ENCODE measurements around the gene ARSA.
A peak's percentile ranks its signal among the peaks of the same experiment; 100 is the strongest.
"Not testable (repeated sequence)": the region's sequence is repeated elsewhere in the genome, so short reads cannot be mapped to it uniquely, and the experiment has no call there.

Gene ARSA

DNA sequence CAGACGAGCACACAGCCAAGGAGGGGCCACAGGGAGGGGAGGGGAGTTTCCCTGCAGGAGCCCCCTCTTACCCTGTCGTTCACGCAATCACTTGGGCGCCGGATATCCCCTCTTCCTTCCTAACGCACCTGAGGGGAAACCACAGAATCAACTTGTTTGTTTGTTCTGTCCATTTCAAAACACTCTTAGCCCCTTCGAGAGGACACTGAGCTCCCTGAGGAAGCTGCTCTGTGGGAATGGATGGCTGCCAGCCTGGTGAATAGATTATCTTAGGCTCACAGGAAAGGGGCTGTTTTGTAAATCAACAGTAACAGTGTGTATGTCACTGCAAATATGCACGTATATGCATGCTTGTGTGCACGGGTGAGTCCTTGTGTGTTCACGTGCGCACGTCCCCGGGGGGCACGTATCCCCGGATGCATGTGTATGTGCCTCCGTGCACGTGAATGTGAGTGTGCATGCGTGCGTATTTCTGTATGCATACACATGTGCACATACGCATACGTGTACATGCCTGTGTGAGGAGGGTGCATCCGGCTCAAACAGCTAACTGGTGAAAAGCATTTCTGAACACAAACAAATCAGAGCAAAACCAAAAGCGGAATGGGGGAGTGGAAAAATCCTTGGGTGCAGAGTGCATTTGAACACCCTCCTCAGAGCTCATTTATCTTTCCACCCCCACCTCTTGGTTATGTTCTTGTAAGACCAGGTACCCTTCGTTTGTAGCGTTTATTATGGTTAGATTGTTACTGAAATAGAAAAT, 7.2 kb downstream of the ARSA start:
- H3K9ac ChIP-seq (ENCODE audit: low read length in 2 of 2): no peak overlapping the region
- no peak overlapping the region for H3K27ac ChIP-seq (ENCODE audit: low read length)
- peak overlapping the region; percentile 14 to 29 for H3K4me3 ChIP-seq (ENCODE audit: low read length in 2 of 2)
- peaks cover 7% of the 10 kb centered on the region for H3K4me1 ChIP-seq (ENCODE audit: control insufficient read depth, insufficient read depth, low read length)
- H3K27me3 ChIP-seq (ENCODE audit: control insufficient read depth in 1 of 2, insufficient read depth in 2 of 2, low read length in 2 of 2): peaks cover 15 to 22% of the 10 kb centered on the region in 2 donors
- H3K36me3 ChIP-seq (ENCODE audit: control insufficient read depth in 2 of 2, insufficient read depth in 2 of 2, low read length in 2 of 2): no peaks in the 10 kb centered on the region
- no peaks in the 10 kb centered on the region for H3K9me3 ChIP-seq (ENCODE audit: control insufficient read depth in 2 of 2, low read length in 2 of 2)

DNA sequence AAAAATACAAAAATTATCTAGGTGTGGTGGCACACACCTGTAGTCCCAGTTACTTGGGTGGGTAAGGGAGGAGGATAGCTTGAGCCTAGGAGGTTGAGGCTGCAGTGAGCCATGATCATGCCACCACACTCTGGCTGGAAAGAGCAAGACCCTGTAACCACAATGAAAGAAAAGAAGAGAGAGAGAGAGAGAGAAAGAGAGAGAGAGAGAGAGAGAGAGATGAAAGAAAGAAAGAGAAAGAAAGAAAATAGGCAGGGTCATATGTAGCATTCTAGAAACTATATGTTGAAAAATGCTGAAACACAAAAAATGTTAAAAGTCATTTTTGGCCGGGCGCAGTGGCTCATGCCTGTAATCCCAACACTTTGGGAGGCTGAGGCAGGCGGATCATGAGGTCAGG, 13.7 kb downstream of the ARSA start:
- not testable (repeated sequence) for H3K4me1 ChIP-seq (ENCODE audit: control insufficient read depth, insufficient read depth, low read length); H3K9me3 ChIP-seq (ENCODE audit: control insufficient read depth in 2 of 2, low read length in 2 of 2); H3K4me3 ChIP-seq (ENCODE audit: low read length in 2 of 2); H3K27ac ChIP-seq (ENCODE audit: low read length); H3K9ac ChIP-seq (ENCODE audit: low read length in 2 of 2); H3K36me3 ChIP-seq (ENCODE audit: control insufficient read depth in 2 of 2, insufficient read depth in 2 of 2, low read length in 2 of 2)
- peaks cover 13 to 17% of the 10 kb centered on the region in 2 donors for H3K27me3 ChIP-seq (ENCODE audit: control insufficient read depth in 1 of 2, insufficient read depth in 2 of 2, low read length in 2 of 2)

DNA sequence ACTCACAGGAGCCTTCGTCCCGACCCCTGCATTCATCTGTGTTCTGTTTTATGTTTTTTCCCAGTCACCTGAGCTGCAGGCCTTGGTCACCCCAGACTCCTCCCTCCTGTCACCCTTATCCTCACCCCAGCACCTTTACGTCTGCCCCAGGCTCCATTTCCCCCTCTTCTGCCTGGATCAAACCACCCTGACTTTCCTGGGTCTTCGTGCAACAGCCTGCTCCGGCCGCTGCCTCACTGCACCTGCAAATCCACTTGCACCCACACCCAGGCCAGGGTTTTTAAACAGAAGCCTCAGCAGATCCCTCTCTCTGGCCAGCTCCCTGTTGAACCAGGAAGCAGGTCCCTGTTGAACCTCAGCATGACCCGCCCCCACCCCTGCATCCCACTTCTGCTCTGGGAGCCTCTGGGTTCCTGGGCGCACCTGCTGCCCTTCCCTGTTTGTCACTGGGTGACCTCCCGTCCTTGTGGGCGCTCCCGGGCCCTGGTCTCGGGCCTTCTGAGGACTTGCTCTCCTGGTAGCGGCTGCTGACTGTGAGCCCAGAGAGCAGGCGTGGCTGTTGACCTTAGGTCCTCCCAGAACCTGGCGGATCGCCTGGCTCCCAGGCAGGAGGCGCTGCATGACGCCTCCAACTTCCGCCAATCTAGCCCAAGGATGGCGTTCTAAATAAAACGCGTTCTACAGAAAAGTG, 14.5 kb downstream of the ARSA start:
- H3K27ac ChIP-seq (ENCODE audit: low read length): no peak overlapping the region
- H3K4me3 ChIP-seq (ENCODE audit: low read length in 2 of 2): no peak overlapping the region
- no peak overlapping the region for H3K9ac ChIP-seq (ENCODE audit: low read length in 2 of 2)
- no peaks in the 10 kb centered on the region for H3K36me3 ChIP-seq (ENCODE audit: control insufficient read depth in 2 of 2, insufficient read depth in 2 of 2, low read length in 2 of 2)
- no peaks in the 10 kb centered on the region for H3K4me1 ChIP-seq (ENCODE audit: control insufficient read depth, insufficient read depth, low read length)
- no peaks in the 10 kb centered on the region for H3K9me3 ChIP-seq (ENCODE audit: control insufficient read depth in 2 of 2, low read length in 2 of 2)
- peaks cover 13 to 19% of the 10 kb centered on the region in 2 donors for H3K27me3 ChIP-seq (ENCODE audit: control insufficient read depth in 1 of 2, insufficient read depth in 2 of 2, low read length in 2 of 2)

DNA sequence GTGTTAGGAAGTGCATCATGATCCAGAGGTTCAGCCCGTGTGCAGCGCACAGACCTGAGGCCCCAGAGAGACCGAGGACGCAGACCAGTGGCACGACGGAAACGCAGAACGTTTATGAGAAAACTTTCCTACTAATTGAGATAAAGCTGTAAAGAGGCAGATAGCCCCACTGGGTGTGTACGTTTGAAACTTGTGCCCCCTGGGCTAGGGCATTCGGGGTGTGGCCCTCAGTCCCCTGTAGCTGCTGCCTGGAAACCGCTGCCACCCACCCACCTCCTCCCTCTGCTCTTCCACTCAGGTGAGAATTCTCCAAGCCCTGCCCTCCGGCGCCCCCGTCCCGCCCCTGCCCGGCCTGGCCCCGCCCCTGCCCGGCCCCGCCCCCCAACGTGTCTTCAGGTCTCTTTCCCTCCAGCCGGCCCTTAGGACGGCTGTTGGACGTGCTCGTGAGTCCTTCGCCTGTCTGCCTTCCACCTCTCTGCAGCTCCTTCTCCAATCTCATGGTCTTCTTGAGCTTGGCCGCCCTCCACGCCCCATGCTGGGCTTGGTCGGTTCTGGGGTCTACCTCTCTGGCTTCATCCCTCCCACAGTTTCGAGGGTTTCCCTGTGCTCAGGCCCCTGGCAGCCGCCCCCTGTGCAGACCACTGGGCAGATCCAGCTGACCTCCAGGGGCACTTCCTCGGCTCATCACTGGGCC, 15.3 kb downstream of the ARSA start:
- Histone ChIP-seq H3K4me3 (ENCODE audit: low read length in 2 of 2) (no peak overlapping the region), H3K9me3 (ENCODE audit: control insufficient read depth in 2 of 2, low read length in 2 of 2) (no peaks in the 10 kb centered on the region), H3K4me1 (ENCODE audit: control insufficient read depth, insufficient read depth, low read length) (no peaks in the 10 kb centered on the region), H3K27me3 (ENCODE audit: control insufficient read depth in 1 of 2, insufficient read depth in 2 of 2, low read length in 2 of 2) (peaks cover 13 to 19% of the 10 kb centered on the region in 2 donors), H3K36me3 (ENCODE audit: control insufficient read depth in 2 of 2, insufficient read depth in 2 of 2, low read length in 2 of 2) (no peaks in the 10 kb centered on the region), H3K9ac (ENCODE audit: low read length in 2 of 2) (no peak overlapping the region), H3K27ac (ENCODE audit: low read length) (no peak overlapping the region)

DNA sequence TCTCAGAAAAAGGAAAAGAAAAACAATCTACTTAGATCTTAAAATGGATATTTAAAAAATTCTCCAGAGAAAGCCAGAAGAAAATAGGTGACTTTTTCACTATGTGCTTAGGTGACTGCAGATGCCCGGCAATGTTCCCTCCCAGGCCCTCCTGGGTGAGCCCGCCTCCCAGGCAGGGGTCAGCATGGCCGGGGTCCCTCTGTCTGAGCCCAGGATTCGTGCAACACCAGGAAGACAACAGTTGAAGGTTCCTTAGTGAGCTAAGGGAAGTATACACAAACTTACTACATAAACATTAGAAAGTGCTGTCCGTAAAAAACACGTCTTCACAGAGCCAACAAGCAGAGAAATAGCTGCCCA, 15.8 kb downstream of the ARSA start:
- Histone ChIP-seq H3K4me3 (ENCODE audit: low read length in 2 of 2) (no peak overlapping the region), H3K9ac (ENCODE audit: low read length in 2 of 2) (no peak overlapping the region), H3K36me3 (ENCODE audit: control insufficient read depth in 2 of 2, insufficient read depth in 2 of 2, low read length in 2 of 2) (no peaks in the 10 kb centered on the region), H3K27ac (ENCODE audit: low read length) (no peak overlapping the region), H3K27me3 (ENCODE audit: control insufficient read depth in 1 of 2, insufficient read depth in 2 of 2, low read length in 2 of 2) (peaks cover 17 to 19% of the 10 kb centered on the region in 2 donors), H3K4me1 (ENCODE audit: control insufficient read depth, insufficient read depth, low read length) (no peaks in the 10 kb centered on the region), H3K9me3 (ENCODE audit: control insufficient read depth in 2 of 2, low read length in 2 of 2) (no peaks in the 10 kb centered on the region)

DNA sequence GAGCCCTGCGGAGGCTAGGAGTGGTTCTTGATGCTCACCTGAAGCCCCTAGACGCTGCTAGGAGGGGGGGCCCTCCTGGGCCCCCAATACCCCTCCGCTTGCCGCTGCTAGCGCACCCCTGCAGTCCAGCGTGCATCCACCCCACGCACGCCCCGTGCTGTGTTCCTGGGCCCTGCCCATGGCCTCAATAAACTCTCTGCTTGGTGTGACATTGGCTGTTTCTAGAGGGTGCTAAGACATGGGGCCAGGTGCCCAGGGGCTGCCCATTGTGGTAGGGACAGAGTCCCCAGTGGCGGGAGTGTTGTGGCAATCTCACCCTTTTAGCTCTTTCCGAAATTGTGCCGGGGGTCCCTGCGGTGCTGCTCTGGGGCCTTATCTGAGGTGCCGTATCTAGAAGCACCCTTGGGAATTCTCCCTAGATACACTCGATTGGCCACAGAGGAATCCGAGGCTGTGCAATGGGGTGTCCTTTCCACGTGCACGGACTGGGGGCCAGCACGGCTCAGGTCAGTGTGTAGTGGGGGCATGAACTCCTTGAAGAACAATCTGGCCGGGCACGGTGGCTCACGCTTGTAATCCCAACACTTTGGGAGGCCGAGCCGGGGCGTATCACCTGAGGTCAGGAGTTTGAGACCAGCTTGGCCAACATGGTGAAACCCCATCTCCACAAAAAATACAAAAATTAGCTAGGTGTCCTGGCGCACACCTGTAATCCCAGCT, 16.5 kb downstream of the ARSA start:
- Histone ChIP-seq H3K27ac (ENCODE audit: low read length) (no peak overlapping the region), H3K4me3 (ENCODE audit: low read length in 2 of 2) (no peak overlapping the region), H3K36me3 (ENCODE audit: control insufficient read depth in 2 of 2, insufficient read depth in 2 of 2, low read length in 2 of 2) (no peaks in the 10 kb centered on the region), H3K9ac (ENCODE audit: low read length in 2 of 2) (no peak overlapping the region), H3K27me3 (ENCODE audit: control insufficient read depth in 1 of 2, insufficient read depth in 2 of 2, low read length in 2 of 2) (peaks cover 19 to 20% of the 10 kb centered on the region in 2 donors), H3K9me3 (ENCODE audit: control insufficient read depth in 2 of 2, low read length in 2 of 2) (no peaks in the 10 kb centered on the region), H3K4me1 (ENCODE audit: control insufficient read depth, insufficient read depth, low read length) (no peaks in the 10 kb centered on the region)

DNA sequence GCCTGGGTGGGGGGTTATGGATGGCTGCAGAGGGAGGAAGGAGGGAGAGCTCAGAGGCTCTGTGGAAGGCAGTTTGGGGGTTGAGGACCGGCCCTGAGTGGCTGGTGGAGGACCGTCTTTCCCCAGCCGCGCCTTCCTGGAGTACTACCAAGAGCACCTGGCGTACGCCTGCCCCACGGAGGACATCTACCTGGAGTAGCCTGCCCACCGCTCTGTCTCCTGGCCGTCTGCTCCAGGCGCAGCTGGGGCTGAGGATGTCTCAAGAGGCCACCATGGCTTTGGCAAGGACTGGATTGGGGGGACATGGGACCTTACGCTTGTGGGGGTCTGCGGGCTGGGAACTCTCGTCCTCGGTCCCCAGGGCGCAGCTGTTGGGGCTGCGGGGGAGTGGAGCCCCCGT, 17.4 kb downstream of the ARSA start:
- Histone ChIP-seq H3K9ac (ENCODE audit: low read length in 2 of 2) (no peak overlapping the region), H3K27me3 (ENCODE audit: control insufficient read depth in 1 of 2, insufficient read depth in 2 of 2, low read length in 2 of 2) (peaks cover 20% of the 10 kb centered on the region in 2 donors), H3K9me3 (ENCODE audit: control insufficient read depth in 2 of 2, low read length in 2 of 2) (no peaks in the 10 kb centered on the region), H3K27ac (ENCODE audit: low read length) (no peak overlapping the region), H3K36me3 (ENCODE audit: control insufficient read depth in 2 of 2, insufficient read depth in 2 of 2, low read length in 2 of 2) (no peaks in the 10 kb centered on the region), H3K4me1 (ENCODE audit: control insufficient read depth, insufficient read depth, low read length) (no peaks in the 10 kb centered on the region), H3K4me3 (ENCODE audit: low read length in 2 of 2) (no peak overlapping the region)

DNA sequence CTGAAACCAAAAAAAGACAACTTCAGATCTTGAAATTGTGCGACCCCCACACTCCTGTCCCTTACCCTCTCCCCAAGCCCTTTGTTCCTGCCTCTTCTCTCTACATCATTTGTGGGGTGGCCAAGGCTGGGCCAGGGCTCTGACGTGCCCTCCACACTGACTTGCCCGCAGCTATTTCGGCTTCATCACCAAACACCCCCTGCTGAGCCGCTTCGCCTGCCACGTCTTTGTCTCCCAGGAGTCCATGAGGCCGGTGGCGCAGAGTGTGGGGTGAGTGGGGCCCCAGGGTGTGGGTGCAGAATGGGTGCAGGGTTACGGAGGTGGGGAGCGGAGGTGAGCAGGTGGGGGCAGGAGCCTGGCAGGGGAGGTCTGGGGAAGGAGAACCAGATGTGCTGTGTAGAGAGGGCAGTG, 17.9 kb downstream of the ARSA start:
- H3K9me3 ChIP-seq (ENCODE audit: control insufficient read depth in 2 of 2, low read length in 2 of 2): no peaks in the 10 kb centered on the region
- no peak overlapping the region for H3K27ac ChIP-seq (ENCODE audit: low read length)
- H3K9ac ChIP-seq (ENCODE audit: low read length in 2 of 2): no peak overlapping the region
- H3K4me3 ChIP-seq (ENCODE audit: low read length in 2 of 2): no peak overlapping the region
- H3K4me1 ChIP-seq (ENCODE audit: control insufficient read depth, insufficient read depth, low read length): no peaks in the 10 kb centered on the region
- H3K36me3 ChIP-seq (ENCODE audit: control insufficient read depth in 2 of 2, insufficient read depth in 2 of 2, low read length in 2 of 2): no peaks in the 10 kb centered on the region
- peaks cover 22 to 25% of the 10 kb centered on the region in 2 donors for H3K27me3 ChIP-seq (ENCODE audit: control insufficient read depth in 1 of 2, insufficient read depth in 2 of 2, low read length in 2 of 2)

DNA sequence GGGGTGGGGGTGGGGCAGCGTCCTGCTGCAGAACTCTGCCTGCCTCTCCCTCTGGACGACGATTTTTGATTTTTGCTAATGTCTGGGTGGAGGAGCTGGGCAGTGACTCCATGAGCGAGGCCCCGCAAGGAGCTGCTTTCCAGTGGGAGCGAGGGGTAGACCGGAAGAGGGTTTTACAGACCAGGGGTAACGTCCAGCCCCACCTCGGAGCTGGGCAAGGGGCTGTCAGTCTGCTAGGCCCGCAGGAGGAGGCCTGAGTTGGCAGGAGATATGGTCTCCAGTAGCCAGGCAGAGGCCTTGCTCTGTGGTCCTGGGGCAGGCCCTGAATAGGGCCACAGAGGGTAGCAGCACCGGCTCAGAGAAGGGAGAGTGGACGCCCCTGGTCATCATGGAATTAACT, 18.4 kb downstream of the ARSA start:
- Histone ChIP-seq H3K27ac (ENCODE audit: low read length) (no peak overlapping the region), H3K27me3 (ENCODE audit: control insufficient read depth in 1 of 2, insufficient read depth in 2 of 2, low read length in 2 of 2) (peaks cover 24 to 30% of the 10 kb centered on the region in 2 donors), H3K9ac (ENCODE audit: low read length in 2 of 2) (no peak overlapping the region), H3K4me3 (ENCODE audit: low read length in 2 of 2) (no peak overlapping the region), H3K36me3 (ENCODE audit: control insufficient read depth in 2 of 2, insufficient read depth in 2 of 2, low read length in 2 of 2) (no peaks in the 10 kb centered on the region), H3K4me1 (ENCODE audit: control insufficient read depth, insufficient read depth, low read length) (no peaks in the 10 kb centered on the region), H3K9me3 (ENCODE audit: control insufficient read depth in 2 of 2, low read length in 2 of 2) (no peaks in the 10 kb centered on the region)

DNA sequence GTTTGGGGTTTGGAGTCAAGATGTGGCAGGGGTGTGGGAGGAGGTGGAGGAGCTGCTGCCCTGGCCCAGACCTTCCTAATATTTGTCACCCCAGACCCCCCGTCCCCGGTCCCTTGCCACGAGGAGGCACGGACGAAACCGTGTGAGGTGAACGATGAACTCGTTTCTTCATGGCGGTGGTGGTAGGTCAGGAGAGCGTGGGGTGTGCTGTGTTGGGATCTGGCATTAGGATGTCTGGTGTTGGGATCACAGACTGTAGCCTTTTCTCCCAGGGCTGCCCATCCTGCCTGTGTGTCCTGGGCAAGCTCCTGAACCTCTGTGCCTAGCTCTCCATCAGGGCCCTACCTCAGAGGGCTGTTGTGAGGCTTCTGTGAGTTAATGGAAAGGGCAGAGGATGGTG, 19.0 kb downstream of the ARSA start:
- no peak overlapping the region for H3K4me3 ChIP-seq (ENCODE audit: low read length in 2 of 2)
- peaks cover 24 to 34% of the 10 kb centered on the region in 2 donors for H3K27me3 ChIP-seq (ENCODE audit: control insufficient read depth in 1 of 2, insufficient read depth in 2 of 2, low read length in 2 of 2)
- H3K9ac ChIP-seq (ENCODE audit: low read length in 2 of 2): no peak overlapping the region
- no peaks in the 10 kb centered on the region for H3K4me1 ChIP-seq (ENCODE audit: control insufficient read depth, insufficient read depth, low read length)
- no peaks in the 10 kb centered on the region for H3K9me3 ChIP-seq (ENCODE audit: control insufficient read depth in 2 of 2, low read length in 2 of 2)
- no peaks in the 10 kb centered on the region for H3K36me3 ChIP-seq (ENCODE audit: control insufficient read depth in 2 of 2, insufficient read depth in 2 of 2, low read length in 2 of 2)
- H3K27ac ChIP-seq (ENCODE audit: low read length): no peak overlapping the region

Measured in stomach smooth muscle (tissue), 2 donors.